IPS-NIHi11 (cell line): ENCODE measurements around the gene TRAK2.
"Not testable (repeated sequence)": the region's sequence is repeated elsewhere in the genome, so short reads cannot be mapped to it uniquely, and the experiment has no call there.

Experiments used
- DNase-seq: peaks from one replicate; pipeline ENCODE4 v3.0.0; 2012; ENCODE audit warnings: mixed read lengths, low spot score

TRAK2 gene

GRCh38 chr2:201448701-201449100, 2.6 kb downstream of the TRAK2 start:
- DNase-seq: no peak

GRCh38 chr2:201448061-201448460, 3.2 kb downstream of the TRAK2 start:
- no peak for DNase-seq

- DNase-seq: no peak
These were observed 4.2 kb downstream of the TRAK2 start for GRCh38 chr2:201447086-201447485.

GRCh38 chr2:201444746-201445465, 6.4 kb downstream of the TRAK2 start:
- no peak for DNase-seq

GRCh38 chr2:201441409-201441808, 9.8 kb downstream of the TRAK2 start:
- DNase-seq: no peak

GRCh38 chr2:201440182-201440581, 11.1 kb downstream of the TRAK2 start:
- peak; percentile 65 for DNase-seq

- DNase-seq: not testable (repeated sequence)
These were observed 11.8 kb downstream of the TRAK2 start for GRCh38 chr2:201439336-201439922.

- DNase-seq: no peak
These were observed 15.1 kb downstream of the TRAK2 start for GRCh38 chr2:201436141-201436540.

GRCh38 chr2:201433394-201433995, 17.8 kb downstream of the TRAK2 start:
- peak; percentile 14 for DNase-seq

- DNase-seq: no peak
These were observed 18.5 kb downstream of the TRAK2 start for GRCh38 chr2:201432621-201433393.

GRCh38 chr2:201432038-201432620, 19.1 kb downstream of the TRAK2 start:
- DNase-seq: no peak

GRCh38 chr2:201430839-201431238, 20.4 kb downstream of the TRAK2 start:
- no peak for DNase-seq

GRCh38 chr2:201430322-201430721, 20.9 kb downstream of the TRAK2 start:
- DNase-seq: not testable (repeated sequence)

- DNase-seq: not testable (repeated sequence)
These were observed 21.4 kb downstream of the TRAK2 start for GRCh38 chr2:201429835-201430234.

GRCh38 chr2:201428366-201428765, 22.9 kb downstream of the TRAK2 start:
- not testable (repeated sequence) for DNase-seq

GRCh38 chr2:201425952-201426351, 25.3 kb downstream of the TRAK2 start:
- DNase-seq: no peak

GRCh38 chr2:201420442-201421113, 30.7 kb downstream of the TRAK2 start:
- no peak for DNase-seq

- DNase-seq: no peak
These were observed 31.3 kb downstream of the TRAK2 start for GRCh38 chr2:201419986-201420385.

- no peak for DNase-seq
These were observed 32.1 kb downstream of the TRAK2 start for GRCh38 chr2:201419057-201419635.

- DNase-seq: no peak
These were observed 36.1 kb downstream of the TRAK2 start for GRCh38 chr2:201415149-201415548.
